ENCODE measurements around the gene PNPT1.
A peak's percentile ranks its signal among the peaks of the same experiment; 100 is the strongest.
"Not testable (repeated sequence)": the region's sequence is repeated elsewhere in the genome, so short reads cannot be mapped to it uniquely, and the experiment has no call there.

Gene PNPT1

GRCh38 chr2:55653255-55653654 is 40.4 kb downstream of the PNPT1 start:
- DNase-seq = no peak

GRCh38 chr2:55649211-55649610 is 44.4 kb downstream of the PNPT1 start:
- no peak for DNase-seq

- DNase-seq = no peak
Observed at GRCh38 chr2:55636831-55637230, 56.8 kb downstream of the PNPT1 start.

GRCh38 chr2:55628931-55629330 is 64.7 kb downstream of the PNPT1 start:
- DNase-seq = no peak

- no peak for DNase-seq
Observed at GRCh38 chr2:55627915-55628314, 65.7 kb downstream of the PNPT1 start.

GRCh38 chr2:55621802-55622201 is 71.8 kb downstream of the PNPT1 start:
- DNase-seq = no peak

GRCh38 chr2:55620123-55620779 is 73.4 kb downstream of the PNPT1 start:
- peak in 1 of 2 experiments; percentile 52 for DNase-seq

- peak; percentile 64 to 65 for DNase-seq
Observed at GRCh38 chr2:55618275-55619055, 75.2 kb downstream of the PNPT1 start.

GRCh38 chr2:55618025-55618274 is 75.7 kb downstream of the PNPT1 start:
- no peak for DNase-seq

- DNase-seq = peak; percentile 98
Observed at GRCh38 chr2:55617175-55618024, 76.2 kb downstream of the PNPT1 start, which contains the start of gene PPP4R3B. PPP4R3B (minus strand) TSS chr2:55617622; CDS start chr2:55617285, 337 bp downstream.

- peak; percentile 45 to 54 for DNase-seq
Observed at GRCh38 chr2:55616551-55617174, 77.0 kb downstream of the PNPT1 start.

- no peak for DNase-seq
Observed at GRCh38 chr2:55611997-55612396, 81.6 kb downstream of the PNPT1 start.

- no peak for DNase-seq
Observed at GRCh38 chr2:55610954-55611743, 82.5 kb downstream of the PNPT1 start.

GRCh38 chr2:55609938-55610578 is 83.6 kb downstream of the PNPT1 start:
- DNase-seq = no peak

- no peak for DNase-seq
Observed at GRCh38 chr2:55609193-55609794, 84.3 kb downstream of the PNPT1 start.

- no peak for DNase-seq
Observed at GRCh38 chr2:55607717-55608116, 85.9 kb downstream of the PNPT1 start.

- DNase-seq = no peak
Observed at GRCh38 chr2:55604027-55604565, 89.5 kb downstream of the PNPT1 start.

- no peak for DNase-seq
Observed at GRCh38 chr2:55601849-55602248, 91.8 kb downstream of the PNPT1 start.

- DNase-seq = no peak
Observed at GRCh38 chr2:55598056-55598795, 95.4 kb downstream of the PNPT1 start.

- DNase-seq = not testable (repeated sequence)
Observed at GRCh38 chr2:55596795-55597194, 96.8 kb downstream of the PNPT1 start.

Data from activated T-cell treated with anti-CD3 and anti-CD28 coated beads, Interleukin-2, amount 50 U/mL, for 48 hours (primary cell).